Mucosa of descending colon (tissue), 3 donors: ENCODE measurements around the gene DOK7. TPM values are rescaled to one million over a fixed set of nuclear protein-coding genes. Genes with fewer than 3 reads are reported as not detected.

Experiments used
- ATAC-seq: fragments of 200-7000 bp; cut with Tn5 transposase; one replicate; pipeline ENCODE4 v1.9.1; 2020; ENCODE audit warnings: mild to moderate bottlenecking, moderate library complexity
- DNase-seq, 3 donors: peaks; one replicate each; pipeline ENCODE4 v3.0.0-alpha.2; 2020
- H3K36me3 ChIP-seq: fragments of 200-600 bp; one replicate; pipeline ENCODE4 v1.8.0; 2021; ENCODE audit warnings: low read depth, mild to moderate bottlenecking
- H3K4me1 ChIP-seq: fragments of 200-600 bp; one replicate; pipeline ENCODE4 v1.8.0; 2021; ENCODE audit warnings: low read depth, mild to moderate bottlenecking
- H3K4me3 ChIP-seq: fragments of 200-600 bp; one replicate; pipeline ENCODE4 v1.8.0; 2021; ENCODE audit warnings: mild to moderate bottlenecking
- H3K9me3 ChIP-seq: fragments of 200-600 bp; one replicate; pipeline ENCODE4 v1.8.0; 2021; ENCODE audit warnings: mild to moderate bottlenecking
- CTCF ChIP-seq: fragments of 200-600 bp; IDR thresholded peaks from one replicate; pipeline ENCODE4 v1.8.0; 2022; ENCODE audit warnings: antibody characterized with exemption, mild to moderate bottlenecking
- intact Hi-C, 2 donors: fragments of 100-400 bp; cut with DNase I in 1 of 2; cut with micrococcal nuclease in 1 of 2; formaldehyde crosslinking; loops; one replicate each; pipeline versions ENCODE4 v1.11.0 to v1.11.1; 2022; cut with DNase I, micrococcal nuclease
- total RNA-seq, 3 donors: library from RNA; stranded (reverse); fragmentation: NEBNext Ultra II Directional in 2 of 3; extraction: Animal tissue kit (Norgen Biotek cat#: 25700) in 2 of 3; gene quantifications; one replicate each; pipeline versions ENCODE4 v1.2.1 to v1.2.4, GENCODE V29; 2021 to 2023
- donor health status: DM: no; HTN: no; CAD: no; lungs with moderate emphysema.
- donor health status: DM: no; HTN: no; CAD: no.
- donor health status: DM: no; HTN: yes; CAD: no.

Gene DOK7
- total RNA-seq, 3 donors from 2014 or later: 0.28 to 0.61 (median 0.39) TPM

DNA sequence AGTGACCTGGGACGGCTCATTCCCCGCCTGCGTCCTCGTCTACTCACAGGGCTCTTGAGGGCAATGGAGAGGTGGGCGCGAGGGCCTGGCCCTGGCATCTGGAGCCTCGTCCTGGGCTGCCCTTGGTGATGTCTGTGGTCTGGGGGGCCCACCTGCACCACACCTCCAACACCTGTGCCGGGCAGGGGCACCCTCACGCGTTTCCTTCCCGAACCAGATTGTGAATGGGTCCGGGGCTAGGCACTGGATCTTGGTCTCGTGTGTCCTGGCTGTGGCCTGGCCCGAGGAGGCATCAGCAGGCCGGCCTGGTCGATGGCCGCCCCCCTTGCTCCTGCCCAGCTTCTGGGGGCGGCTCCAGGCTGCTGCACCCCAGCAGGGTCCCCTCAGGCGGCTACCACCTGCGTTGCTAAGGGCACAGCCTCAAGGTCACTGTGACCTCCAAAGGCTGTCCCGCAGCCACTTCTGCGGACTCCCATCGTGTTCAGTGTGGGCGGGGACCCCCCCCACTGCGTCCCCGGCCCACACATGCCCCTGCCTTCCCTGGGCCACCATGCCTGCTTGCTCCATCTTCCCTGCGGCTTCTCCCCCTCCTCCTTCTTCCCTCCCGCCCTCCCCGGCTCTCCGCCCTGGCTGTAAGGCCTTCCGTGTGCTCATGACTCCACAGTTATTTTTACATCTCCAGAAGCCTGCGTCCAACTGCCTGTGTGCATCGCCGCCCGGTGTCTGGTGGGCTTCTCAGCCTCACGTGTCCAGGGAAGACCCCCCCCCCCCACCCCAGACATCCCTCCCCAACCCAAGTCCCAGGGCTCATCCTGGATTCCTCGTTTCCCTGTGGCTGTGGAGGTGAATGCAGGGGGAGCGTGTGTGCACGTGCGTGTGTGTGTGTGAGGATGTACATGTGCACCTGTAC lies 3.8 kb downstream of the DOK7 start:
- peak in 2 of 3 donors; percentile 16 to 35 for DNase-seq
- Histone ChIP-seq H3K9me3 (no peaks in the 10 kb centered on the region), H3K4me1 (peaks cover 11% of the 10 kb centered on the region), H3K36me3 (no peaks in the 10 kb centered on the region), H3K4me3 (no peak overlapping the region)
- TF ChIP-seq CTCF: no peak
- ATAC-seq: no peak
- intact Hi-C loops: no loop called here

GRCh38 chr4:3467601-3468031 lies 4.5 kb downstream of the DOK7 start:
- Histone ChIP-seq H3K36me3 (no peaks in the 10 kb centered on the region), H3K9me3 (no peaks in the 10 kb centered on the region), H3K4me3 (no peak overlapping the region), H3K4me1 (peaks cover 11% of the 10 kb centered on the region)
- ATAC-seq (no peak), DNase-seq (peak in 1 of 3 donors; percentile 22)
- intact Hi-C loops: no loop called here
- TF ChIP-seq CTCF: no peak

- no peak for TF ChIP-seq CTCF
- H3K36me3 ChIP-seq: no peaks in the 10 kb centered on the region
Observed at GRCh38 chr4:3468154-3468553, 5.0 kb downstream of the DOK7 start.

GRCh38 chr4:3468804-3469203 lies 5.7 kb downstream of the DOK7 start:
- no peaks in the 10 kb centered on the region for H3K36me3 ChIP-seq
- TF ChIP-seq CTCF: no peak
- no peaks in the 10 kb centered on the region for H3K9me3 ChIP-seq
- peaks cover 8% of the 10 kb centered on the region for H3K4me1 ChIP-seq
- intact Hi-C loops: no loop called here
- no peak for DNase-seq
- ATAC-seq: no peak
- no peak overlapping the region for H3K4me3 ChIP-seq

More at GRCh38 chr4:3468154-3468553, 5.0 kb downstream of the DOK7 start:
- no peaks in the 10 kb centered on the region for H3K9me3 ChIP-seq
- no peak overlapping the region for H3K4me3 ChIP-seq
- intact Hi-C loops: no loop called here
- DNase-seq (no peak), ATAC-seq (no peak)
- H3K4me1 ChIP-seq: peaks cover 11% of the 10 kb centered on the region

DNA sequence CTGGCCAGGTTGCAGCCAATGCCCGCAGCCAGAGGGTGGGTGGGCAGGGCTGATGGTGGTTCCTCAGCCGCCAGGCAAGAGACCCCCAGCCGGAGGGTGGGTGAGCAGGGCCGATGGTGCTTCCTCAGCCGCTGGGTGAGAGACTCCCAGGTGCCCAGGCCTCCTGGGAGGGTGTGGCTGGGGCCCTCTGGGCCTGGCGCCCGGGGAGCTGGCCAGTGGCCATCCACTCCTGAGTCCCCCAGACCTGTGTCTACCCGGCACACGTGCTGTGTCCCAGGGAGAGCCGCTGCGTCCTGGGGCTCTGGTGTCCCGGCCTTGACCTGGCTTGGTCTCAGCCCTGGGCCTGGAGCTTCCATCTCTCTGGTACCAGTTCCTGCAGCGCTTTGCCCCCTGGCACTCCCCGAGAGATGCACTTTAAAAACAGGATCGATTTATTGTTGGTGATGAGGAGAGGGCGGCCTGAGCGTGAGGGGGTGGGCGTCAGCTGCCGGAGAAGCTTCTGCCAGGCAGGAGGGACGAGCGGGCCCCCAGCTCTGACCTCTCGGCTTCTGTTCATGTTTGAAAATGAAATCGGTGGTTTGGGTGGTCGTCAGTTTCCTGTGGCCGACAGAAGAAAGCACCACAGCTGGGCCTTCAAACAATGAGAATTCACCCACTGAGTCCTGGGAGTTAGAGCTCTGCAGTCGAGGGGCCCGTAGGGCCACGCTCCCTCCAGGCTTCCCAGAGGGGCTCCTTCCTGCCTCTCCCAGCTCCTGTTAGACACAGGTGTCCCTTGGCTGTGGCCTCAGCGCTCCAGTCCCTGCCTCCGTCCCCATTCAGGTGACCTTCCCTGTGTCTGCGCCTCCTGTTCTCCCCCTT lies 6.5 kb downstream of the DOK7 start:
- TF ChIP-seq CTCF: no peak
- Histone ChIP-seq H3K9me3 (no peaks in the 10 kb centered on the region), H3K4me1 (peaks cover 8% of the 10 kb centered on the region), H3K36me3 (no peaks in the 10 kb centered on the region), H3K4me3 (no peak overlapping the region)
- peak in 2 of 3 donors; percentile 22 to 43 for DNase-seq
- intact Hi-C loops: no loop called here
- ATAC-seq: no peak
